HL-60/S4 treated with retinoic acid at 250 ng/mL for 4 days and 3 days (cell line): ENCODE results near the gene NANS.
"Not testable (repeated sequence)": the region's sequence is repeated elsewhere in the genome, so short reads cannot be mapped to it uniquely, and the experiment has no call there.

Experiments used
- in situ Hi-C: fragments of 300-500 bp; cut with MboI; formaldehyde crosslinking; loops from 2 replicates; pipeline ENCODE4 v1.7.0; 2022; ENCODE audit warnings: low sequenced_read_pairs

The NANS gene

DNA sequence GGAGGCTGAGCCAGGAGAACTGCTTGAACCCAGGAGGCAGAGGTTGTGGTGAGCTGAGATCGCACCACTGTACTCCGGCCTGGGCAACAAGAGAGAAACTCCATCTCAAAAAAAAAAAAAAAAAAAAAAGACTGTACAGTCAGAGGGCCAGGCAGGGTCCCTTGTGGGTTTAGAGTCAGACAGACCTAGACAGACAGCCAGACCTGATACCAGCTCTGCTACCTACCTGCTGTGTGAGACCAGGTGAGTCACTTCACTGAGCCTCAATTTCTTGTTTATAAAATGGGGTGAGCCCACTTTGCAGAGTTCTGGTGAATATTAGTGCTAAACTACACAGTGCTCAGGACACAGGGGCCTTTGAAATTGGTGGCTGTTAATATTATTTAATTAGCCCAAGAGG is 42.8 kb downstream of the NANS start:
- in situ Hi-C loops = no loop called here

DNA sequence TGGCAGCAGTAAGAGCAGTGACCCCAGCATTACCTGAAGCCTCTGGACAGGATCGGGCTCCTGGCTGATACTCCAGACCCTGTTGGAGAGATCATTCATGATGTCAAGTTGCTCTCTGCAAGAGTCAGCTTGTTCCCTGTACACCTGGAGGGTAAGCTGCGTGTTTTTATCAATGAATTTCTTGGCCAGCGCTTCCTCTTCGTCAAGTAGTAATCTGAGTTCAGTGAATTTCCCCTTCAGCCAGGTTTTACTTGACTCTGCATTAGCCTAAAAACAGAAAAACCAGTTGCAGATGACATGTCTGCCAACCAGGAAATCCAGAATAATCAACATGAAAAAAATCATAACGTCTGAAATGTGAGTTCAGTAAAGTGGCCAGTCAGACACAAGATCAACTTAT is 43.4 kb downstream of the NANS start:
- in situ Hi-C loops = no loop called here

- in situ Hi-C loops = no loop called here
These were observed 43.9 kb downstream of the NANS start for GRCh38 chr9:98100456-98100855.

DNA sequence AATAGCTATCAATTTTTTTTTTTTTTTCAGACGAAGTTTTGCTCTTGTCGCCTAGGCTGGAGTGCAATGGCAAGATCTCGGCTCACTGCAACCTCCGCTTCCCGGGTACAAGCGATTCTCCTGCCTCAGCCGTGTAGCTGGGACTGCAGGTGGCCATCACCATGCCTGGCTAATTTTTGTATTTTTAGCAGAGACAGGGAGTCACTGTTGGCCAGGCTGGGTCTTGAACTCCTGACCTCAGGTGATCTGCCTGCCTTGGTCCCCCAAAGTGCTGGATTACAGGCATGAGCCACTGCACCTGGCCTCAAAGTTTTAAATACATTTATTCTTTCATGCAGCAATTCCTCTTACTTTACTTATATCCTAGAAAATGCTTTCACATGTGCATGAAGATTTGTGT is 44.9 kb downstream of the NANS start:
- in situ Hi-C loops = no loop called here

DNA sequence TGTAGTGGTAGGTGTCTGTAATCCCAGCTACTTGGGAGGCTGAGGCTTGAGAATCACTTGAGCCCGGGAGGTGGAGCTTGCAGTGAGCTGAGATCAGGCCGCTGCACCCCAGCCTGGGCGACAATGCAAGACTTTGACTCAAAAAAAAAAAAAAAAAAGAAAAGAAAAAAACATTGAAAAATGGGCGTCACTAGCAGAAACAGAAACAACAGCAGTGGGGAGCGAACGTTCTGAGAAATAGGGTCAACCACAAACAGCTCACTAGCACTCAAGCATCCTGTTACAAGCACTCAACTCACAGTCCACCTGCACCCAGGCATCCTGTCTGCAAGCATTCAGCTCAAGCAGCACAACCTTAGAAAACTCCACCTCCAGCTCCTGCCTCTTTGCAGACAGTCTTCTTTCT is 45.3 kb downstream of the NANS start:
- in situ Hi-C loops = no loop called here

- in situ Hi-C loops = no loop called here
These were observed 47.9 kb downstream of the NANS start for GRCh38 chr9:98104445-98104881.

GRCh38 chr9:98105006-98105405 is 48.5 kb downstream of the NANS start:
- in situ Hi-C loops = no loop called here

- in situ Hi-C loops = no loop called here
These were observed 51.4 kb downstream of the NANS start for GRCh38 chr9:98107926-98108325.

DNA sequence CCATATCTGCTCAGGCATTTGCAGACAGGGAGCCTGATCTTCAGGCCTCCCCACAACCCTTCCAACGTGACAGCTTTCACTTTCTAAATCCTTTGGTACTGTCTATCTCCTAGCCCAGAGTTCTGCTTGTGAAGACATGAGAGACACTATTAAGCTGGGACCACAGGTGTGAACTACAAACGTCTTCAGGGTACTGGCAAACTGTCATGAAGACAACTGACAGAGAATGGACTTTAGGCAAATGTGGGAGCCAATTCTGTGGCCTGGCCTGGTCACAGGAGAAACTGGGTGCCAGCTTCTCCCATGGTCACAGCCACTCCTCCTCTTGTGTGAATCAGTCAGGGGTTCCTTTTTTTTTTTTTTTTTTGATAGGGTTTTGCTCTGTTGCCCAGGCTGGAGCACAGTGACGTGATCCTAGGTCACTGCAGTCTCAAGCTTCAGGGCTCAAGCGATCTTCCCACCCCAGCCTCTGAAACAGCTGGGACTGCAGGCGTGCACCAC is 52.0 kb downstream of the NANS start:
- in situ Hi-C loops = no loop called here

- in situ Hi-C loops = no loop called here
These were observed 52.5 kb downstream of the NANS start for GRCh38 chr9:98109052-98109451.

- in situ Hi-C loops = not testable (repeated sequence)
These were observed 60.6 kb downstream of the NANS start for GRCh38 chr9:98117097-98117496.

DNA sequence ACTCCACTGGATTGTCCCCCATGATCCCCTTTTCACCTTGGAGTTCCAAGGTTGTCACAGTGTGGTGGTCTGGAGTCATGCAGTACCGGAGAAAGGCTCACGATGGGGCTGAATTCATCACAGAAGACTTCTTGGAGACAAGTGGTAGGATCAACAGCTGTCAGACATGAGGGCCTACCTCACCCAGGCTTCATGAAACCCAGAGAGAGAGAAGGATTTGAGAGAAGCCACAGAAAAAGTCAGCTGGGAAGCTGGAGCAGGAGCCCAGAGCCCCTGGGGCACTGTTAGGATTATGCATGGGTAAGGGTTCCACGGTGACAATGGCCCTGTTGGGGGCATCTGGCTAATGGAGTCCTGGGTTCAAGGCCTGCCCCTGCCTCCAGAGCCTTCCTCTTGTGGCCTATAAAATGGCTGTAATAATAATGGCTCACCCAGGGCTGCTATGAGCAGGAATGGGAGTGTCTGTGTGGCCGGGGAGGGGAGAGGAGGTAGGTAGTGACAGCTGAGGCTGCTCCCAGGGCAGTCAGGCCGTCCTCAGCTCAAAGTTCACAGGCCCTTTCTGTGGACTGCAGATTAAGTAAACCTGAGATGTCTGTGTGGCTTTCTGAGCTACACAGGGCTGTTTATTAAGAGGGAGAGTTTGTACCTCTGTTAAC is 61.6 kb downstream of the NANS start:
- in situ Hi-C loops = no loop called here

- in situ Hi-C loops = no loop called here
These were observed 62.4 kb downstream of the NANS start, which contains the start of gene TRIM14 for GRCh38 chr9:98118640-98119601. TSS of gene TRIM14 (minus strand) at chr9:98119222. CDS start at chr9:98119188, 34 bp downstream.

DNA sequence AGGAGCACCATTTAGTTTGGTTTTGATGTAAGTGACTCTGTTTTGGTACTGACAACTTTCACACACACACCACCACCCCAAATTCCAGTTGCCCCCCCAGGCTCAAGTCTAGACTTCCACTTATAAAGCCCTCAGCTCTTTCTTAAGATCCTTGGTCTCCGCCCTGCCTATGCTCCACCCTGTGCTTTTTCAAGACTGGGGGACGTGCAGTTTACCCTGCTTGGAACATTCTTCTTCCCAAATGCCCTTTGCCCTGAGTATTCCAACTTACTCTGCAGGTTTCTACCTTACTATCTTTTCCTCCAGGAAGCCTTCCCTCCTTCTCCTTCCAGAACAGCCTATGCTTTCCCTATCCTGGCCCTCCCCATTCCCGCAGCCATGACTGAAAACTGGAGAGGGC is 63.9 kb downstream of the NANS start:
- in situ Hi-C loops = no loop called here

GRCh38 chr9:98121058-98121457 is 64.5 kb downstream of the NANS start:
- in situ Hi-C loops = no loop called here

- in situ Hi-C loops = not testable (repeated sequence)
These were observed 67.6 kb downstream of the NANS start for GRCh38 chr9:98124091-98124490.

DNA sequence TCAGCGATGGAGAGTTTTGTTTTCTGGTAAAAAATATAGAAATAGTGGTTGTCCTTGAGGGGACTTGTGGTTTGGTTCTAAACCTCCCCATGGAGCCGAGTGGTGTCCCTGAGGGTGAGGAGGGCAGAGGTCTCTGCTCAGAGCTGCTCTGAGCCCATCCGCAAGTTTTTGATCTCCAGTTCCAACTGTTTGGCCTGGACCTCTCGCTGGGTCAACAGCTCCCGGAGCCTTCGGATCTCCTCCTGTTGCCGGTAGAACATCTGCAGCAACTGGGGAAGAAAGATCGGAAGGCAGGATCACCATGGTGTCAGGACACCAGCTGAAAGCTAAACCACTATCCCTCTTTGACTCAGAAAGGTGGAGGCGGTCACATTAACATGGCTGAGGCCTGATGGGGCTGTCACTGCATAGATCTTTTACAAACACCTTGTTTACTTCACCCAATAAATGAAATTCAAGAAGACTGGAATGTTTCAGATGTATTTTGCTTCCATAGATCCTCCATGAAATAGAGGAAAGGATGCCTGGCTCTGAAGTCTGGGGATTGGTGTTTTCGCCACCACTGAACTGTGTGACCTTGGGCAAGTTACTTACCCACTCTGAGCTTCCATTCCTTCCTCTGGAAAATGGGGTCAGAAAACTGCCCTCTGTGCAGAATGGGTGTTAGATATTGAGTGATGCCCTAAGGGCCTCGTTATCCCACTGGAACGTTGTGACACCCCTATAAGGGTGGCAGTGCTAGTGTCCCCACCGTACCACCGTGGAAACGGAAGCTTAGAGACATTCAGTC is 68.3 kb downstream of the NANS start:
- in situ Hi-C loops = no loop called here

GRCh38 chr9:98127226-98127625 is 70.7 kb downstream of the NANS start:
- in situ Hi-C loops = no loop called here

GRCh38 chr9:98128316-98128715 is 71.8 kb downstream of the NANS start:
- in situ Hi-C loops = no loop called here

GRCh38 chr9:98129451-98129881 is 72.9 kb downstream of the NANS start:
- in situ Hi-C loops = no loop called here

DNA sequence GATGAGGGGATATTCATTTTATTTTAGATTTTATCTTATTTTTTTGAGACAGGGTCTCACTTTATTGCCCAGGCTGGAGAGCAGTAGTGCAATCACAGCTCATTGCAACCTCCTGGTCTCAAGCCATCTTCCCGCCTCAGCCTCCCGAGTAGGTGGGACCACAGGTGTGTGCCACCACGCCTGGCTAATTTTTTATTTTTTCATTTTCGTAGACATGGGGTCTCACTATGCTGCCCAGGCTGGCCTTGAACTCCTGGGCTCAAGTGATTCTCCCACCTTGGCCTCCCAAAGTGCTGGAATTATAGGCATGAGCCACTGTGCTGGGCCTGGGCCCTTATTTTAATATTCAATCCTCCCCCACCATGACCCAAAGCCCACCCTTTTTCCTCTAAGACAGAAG is 73.5 kb downstream of the NANS start:
- in situ Hi-C loops = not testable (repeated sequence)
